HG02981 (cell line): ENCODE measurements around the gene RNF34.
A peak's percentile ranks its signal among the peaks of the same experiment; 100 is the strongest.

Experiments
- ATAC-seq: cut with Tn5 transposase; IDR thresholded peaks from one replicate; pipeline ENCODE4 v1.9.1; 2021; ENCODE audit warnings: mild to moderate bottlenecking, moderate library complexity; ENCODE audit not compliant: unreplicated experiment

Gene RNF34

GRCh38 chr12:121465921-121466793, 66.2 kb downstream of the RNF34 start:
- peak; percentile 8 for ATAC-seq

GRCh38 chr12:121466794-121467637, 67.1 kb downstream of the RNF34 start:
- ATAC-seq: peak; percentile 87

GRCh38 chr12:121467638-121468498, 68.0 kb downstream of the RNF34 start:
- no peak for ATAC-seq

GRCh38 chr12:121468499-121468801, 68.5 kb downstream of the RNF34 start:
- no peak for ATAC-seq

- ATAC-seq: no peak
These were observed 70.8 kb downstream of the RNF34 start for GRCh38 chr12:121470751-121471150.

- no peak for ATAC-seq
These were observed 72.4 kb downstream of the RNF34 start for GRCh38 chr12:121472150-121472905.
